Activated CD4-positive, alpha-beta T cell treated with anti-CD3 and anti-CD28 coated beads, Interleukin-2, amount 10 ng/mL, durations not matched to agents 24 days and 14 days (primary cell): ENCODE measurements around the gene STOX2. TPM values are rescaled to one million over a fixed set of nuclear protein-coding genes. Genes with fewer than 3 reads are reported as not detected.

Experiments used
- DNase-seq: peaks from one replicate; pipeline ENCODE4 v3.0.0; 2022
- H3K27ac Mint-ChIP-seq: one replicate; pipeline ENCODE4 v1.8.0; 2022; ENCODE audit warnings: mild to moderate bottlenecking, mixed read lengths
- H3K27me3 Mint-ChIP-seq: one replicate; pipeline ENCODE4 v1.8.0; 2022; ENCODE audit warnings: mixed read lengths
- H3K36me3 Mint-ChIP-seq: one replicate; pipeline ENCODE4 v1.8.0; 2022; ENCODE audit warnings: low read depth, mild to moderate bottlenecking, mixed read lengths
- H3K4me1 Mint-ChIP-seq: one replicate; pipeline ENCODE4 v1.8.0; 2021; ENCODE audit warnings: mixed read lengths
- H3K4me3 Mint-ChIP-seq: one replicate; pipeline ENCODE4 v1.8.0; 2022; ENCODE audit warnings: mild to moderate bottlenecking, moderate library complexity, mixed read lengths
- H3K9me3 Mint-ChIP-seq: one replicate; pipeline ENCODE4 v1.8.0; 2021; ENCODE audit warnings: mixed read lengths
- intact Hi-C: fragments of 100-400 bp; cut with micrococcal nuclease; formaldehyde crosslinking; loops from one replicate; pipeline ENCODE4 v1.15.1; 2023
- total RNA-seq: library from RNA; stranded (reverse); gene quantifications from 2 replicates; pipeline ENCODE4 v1.2.3, GENCODE V29; 2022

STOX2 gene
- total RNA-seq, 1 donor from 2014 or later, result not detected

DNA sequence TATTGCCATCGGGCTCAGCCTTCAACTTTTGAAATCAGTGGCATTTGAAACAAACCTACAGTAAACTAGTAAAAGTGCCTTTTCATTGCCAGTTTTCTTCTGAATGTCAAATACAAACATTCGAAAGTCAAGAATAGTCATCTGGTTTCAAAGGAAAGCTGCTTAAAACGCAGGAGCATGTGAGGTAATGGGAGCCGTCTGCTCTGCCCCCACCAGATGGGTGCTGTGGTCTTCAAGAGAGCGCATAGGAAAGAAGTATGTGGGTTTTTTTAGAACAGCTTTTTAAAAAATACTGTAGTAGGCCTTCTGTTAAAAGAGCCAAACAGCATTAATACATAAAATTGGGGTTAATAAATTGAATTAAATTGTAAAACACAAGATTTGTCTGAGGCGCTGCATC, 88.6 kb downstream of the STOX2 start:
- Mint-ChIP-seq H3K27ac (no peak overlapping the region), H3K36me3 (no peaks in the 10 kb centered on the region), H3K9me3 (no peaks in the 10 kb centered on the region), H3K27me3 (peaks cover 14% of the 10 kb centered on the region), H3K4me1 (no peaks in the 10 kb centered on the region), H3K4me3 (no peak overlapping the region)
- intact Hi-C loops, result no loop called here
- no peak for DNase-seq

DNA sequence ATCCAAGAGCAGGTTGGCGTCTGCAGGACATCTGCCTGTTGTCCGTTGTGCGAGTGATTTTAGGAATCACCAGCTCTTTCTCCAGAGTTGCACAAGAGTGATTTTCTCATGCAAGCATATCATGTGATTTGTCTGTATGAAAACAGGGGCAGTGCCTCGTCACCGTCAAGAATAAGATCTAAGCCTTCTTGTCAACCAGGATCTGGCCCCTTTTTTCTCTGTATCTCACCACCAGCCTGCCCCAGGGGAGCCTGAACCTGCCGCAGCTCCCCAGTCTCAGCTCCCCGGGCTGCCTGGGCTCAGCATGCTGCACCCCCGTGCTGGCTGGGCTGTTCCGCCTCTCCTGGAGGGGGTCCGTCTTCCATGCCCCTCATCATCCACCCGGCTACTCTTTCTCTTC, 90.5 kb downstream of the STOX2 start:
- intact Hi-C loops, result no loop called here
- no peak overlapping the region for H3K4me3 Mint-ChIP-seq

DNA sequence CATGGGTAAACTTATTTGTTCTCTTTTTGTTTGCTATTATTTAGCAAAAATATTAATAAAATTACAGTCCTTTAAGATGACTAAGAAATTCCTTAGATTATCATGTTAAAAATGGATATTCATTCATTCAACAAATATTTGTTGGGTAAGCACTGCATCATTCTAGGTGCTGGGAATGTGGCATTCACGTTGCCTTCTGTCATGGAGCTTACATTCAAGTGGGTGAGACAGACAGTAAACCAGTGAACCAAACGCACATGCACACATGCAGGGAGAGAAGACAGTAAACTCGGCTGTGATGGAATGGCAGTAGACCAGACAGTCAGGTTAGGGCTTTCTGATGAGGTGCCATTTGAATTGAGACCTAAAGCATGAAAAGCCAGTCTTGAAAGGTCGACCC, 91.8 kb downstream of the STOX2 start:
- Mint-ChIP-seq H3K4me1 (no peaks in the 10 kb centered on the region), H3K36me3 (no peaks in the 10 kb centered on the region), H3K9me3 (no peaks in the 10 kb centered on the region), H3K4me3 (no peak overlapping the region), H3K27me3 (peaks cover 6% of the 10 kb centered on the region), H3K27ac (no peak overlapping the region)
- DNase-seq, result no peak
- intact Hi-C loops, result no loop called here

More for the DNA sequence above, 90.5 kb downstream of the STOX2 start:
- H3K36me3 Mint-ChIP-seq, result no peaks in the 10 kb centered on the region
- no peaks in the 10 kb centered on the region for H3K4me1 Mint-ChIP-seq
- H3K27me3 Mint-ChIP-seq, result peaks cover 6% of the 10 kb centered on the region
- DNase-seq, result no peak
- no peak overlapping the region for H3K27ac Mint-ChIP-seq
- H3K9me3 Mint-ChIP-seq, result no peaks in the 10 kb centered on the region

DNA sequence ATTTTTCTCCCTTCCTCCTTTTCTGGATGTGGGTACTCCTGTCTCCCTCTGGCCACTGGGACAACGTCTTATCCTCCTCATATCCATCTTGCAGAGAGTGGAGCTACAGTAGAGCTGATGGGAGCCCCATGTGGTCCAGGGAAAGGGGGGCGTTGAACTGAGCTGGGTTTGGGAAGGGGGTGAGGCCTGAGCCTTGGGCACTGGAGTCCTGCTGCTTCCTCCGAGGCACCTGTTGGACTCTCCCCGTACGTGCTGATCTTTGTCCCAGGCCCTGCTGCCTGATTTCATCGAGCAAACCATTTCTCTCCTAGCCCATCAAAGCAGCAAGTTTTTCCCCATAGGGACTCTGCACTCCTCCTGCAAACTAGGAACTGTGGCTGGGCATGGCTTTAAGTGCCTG, 94.3 kb downstream of the STOX2 start:
- Mint-ChIP-seq H3K4me1 (no peaks in the 10 kb centered on the region), H3K27me3 (peaks cover 2% of the 10 kb centered on the region), H3K36me3 (no peaks in the 10 kb centered on the region), H3K27ac (no peak overlapping the region), H3K4me3 (no peak overlapping the region), H3K9me3 (no peaks in the 10 kb centered on the region)
- no peak for DNase-seq
- intact Hi-C loops, result no loop called here

DNA sequence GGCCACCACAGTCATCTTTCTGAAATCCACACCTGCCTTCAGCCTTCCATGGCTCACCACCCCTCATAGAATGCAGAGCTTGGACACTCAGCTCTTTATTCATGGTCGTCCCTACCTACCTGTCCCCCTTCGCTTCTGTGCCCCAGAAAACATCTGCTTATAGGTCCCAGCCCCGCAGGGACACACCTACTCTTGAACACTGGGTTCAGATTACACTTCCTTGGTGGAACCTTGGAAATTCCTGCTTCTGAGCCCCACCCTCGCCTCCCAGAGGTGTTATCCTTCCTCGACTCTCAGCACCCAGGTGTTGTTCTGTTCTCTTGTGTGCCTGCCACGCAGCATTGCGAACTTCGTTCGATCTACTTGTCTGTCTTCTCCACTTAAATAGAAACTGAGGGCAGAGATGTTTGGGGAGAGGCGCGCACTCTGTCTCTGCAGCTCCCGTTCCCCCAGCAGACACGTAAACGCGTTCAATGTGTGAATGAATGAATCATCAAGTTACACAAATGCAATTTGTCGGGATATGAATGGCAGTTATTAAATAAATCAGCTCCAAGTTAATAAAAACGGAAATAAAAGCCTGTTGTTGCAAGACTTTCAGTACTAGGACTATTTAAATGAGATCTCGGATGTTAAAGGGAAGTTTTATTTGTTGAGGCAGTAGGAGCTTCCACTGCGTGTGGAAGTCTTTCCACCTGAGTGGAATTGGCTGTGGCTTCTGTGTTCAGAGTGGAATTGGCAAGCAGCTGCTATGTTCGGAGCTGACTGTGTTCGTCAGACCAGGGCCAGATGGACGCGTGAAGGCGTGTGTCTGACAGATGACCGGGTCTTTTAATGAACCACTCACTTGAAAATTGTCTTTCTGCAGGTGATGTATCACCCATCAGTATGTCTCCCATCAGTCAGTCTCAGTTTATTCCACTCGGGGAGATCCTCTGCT, 95.6 kb downstream of the STOX2 start:
- no peaks in the 10 kb centered on the region for H3K9me3 Mint-ChIP-seq
- no peaks in the 10 kb centered on the region for H3K36me3 Mint-ChIP-seq
- no peak overlapping the region for H3K4me3 Mint-ChIP-seq
- no peaks in the 10 kb centered on the region for H3K27me3 Mint-ChIP-seq
- no peak overlapping the region for H3K27ac Mint-ChIP-seq
- no peaks in the 10 kb centered on the region for H3K4me1 Mint-ChIP-seq
- no peak for DNase-seq
- intact Hi-C loops, result no loop called here

DNA sequence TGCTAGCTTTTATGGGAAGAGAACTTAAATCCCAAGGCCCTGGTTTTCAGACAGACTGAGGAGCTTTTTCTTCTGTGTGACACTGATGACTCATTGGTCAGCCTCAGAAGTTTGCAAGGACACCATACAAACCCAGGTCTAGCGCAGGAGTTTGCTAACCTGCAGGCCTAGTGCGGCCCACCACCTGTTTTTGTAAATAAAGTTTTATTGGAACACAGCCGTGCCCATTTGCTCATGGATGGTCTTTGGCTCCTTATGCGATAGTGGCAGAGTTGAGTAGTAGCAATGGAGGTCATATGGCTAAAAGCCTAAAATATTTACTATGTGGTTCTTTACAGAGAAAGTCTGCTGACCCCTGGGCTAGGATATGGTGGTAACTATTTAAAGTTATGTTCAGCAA, 98.3 kb downstream of the STOX2 start:
- Mint-ChIP-seq H3K4me3 (no peak overlapping the region), H3K36me3 (no peaks in the 10 kb centered on the region), H3K27me3 (no peaks in the 10 kb centered on the region), H3K4me1 (no peaks in the 10 kb centered on the region), H3K9me3 (no peaks in the 10 kb centered on the region), H3K27ac (no peak overlapping the region)
- no peak for DNase-seq
- intact Hi-C loops, result no loop called here

DNA sequence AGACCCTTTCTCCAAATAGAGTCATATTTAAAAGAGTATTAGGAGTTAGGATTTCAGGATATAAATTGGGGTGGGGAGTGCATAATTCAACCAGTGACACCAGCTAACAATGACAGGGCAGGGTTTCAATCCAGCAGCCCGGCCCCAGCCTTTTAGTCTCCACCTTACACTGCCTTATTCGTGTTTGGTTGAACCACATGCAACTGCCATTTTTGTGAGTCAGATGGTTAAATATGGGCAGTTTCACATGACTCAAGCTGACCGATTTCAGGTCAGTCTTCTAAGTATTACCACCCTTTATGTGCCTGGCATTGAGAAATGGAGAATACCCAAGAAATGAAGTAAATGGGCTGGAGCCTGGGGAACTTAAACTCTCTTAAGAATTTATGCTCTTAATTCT, 102.8 kb downstream of the STOX2 start:
- Mint-ChIP-seq H3K9me3 (no peaks in the 10 kb centered on the region), H3K4me3 (no peak overlapping the region), H3K36me3 (no peaks in the 10 kb centered on the region), H3K27ac (no peak overlapping the region), H3K4me1 (peaks cover 2% of the 10 kb centered on the region), H3K27me3 (no peaks in the 10 kb centered on the region)
- no peak for DNase-seq
- intact Hi-C loops, result no loop called here

DNA sequence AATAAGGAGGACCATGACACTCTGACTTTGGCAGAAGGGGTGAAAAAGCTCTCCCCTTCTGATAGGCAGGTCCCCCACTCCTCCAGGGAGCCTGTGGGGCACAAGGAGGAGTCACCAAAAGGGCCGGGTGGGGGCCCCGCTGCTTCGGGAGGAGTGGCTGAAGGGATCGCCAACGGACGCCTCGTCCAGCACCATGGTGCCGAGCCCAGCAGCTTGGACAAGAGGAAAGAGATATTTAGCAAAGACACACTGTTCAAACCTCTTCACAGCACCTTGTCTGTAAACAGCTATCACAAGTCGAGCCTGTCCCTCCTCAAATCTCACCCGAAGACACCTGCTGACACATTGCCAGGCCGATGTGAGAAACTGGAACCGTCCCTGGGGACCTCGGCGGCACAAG, 105.6 kb downstream of the STOX2 start:
- Mint-ChIP-seq H3K9me3 (no peaks in the 10 kb centered on the region), H3K27me3 (no peaks in the 10 kb centered on the region), H3K36me3 (no peaks in the 10 kb centered on the region), H3K4me3 (no peak overlapping the region), H3K4me1 (peaks cover 5% of the 10 kb centered on the region), H3K27ac (no peak overlapping the region)
- intact Hi-C loops, result no loop called here
- DNase-seq, result no peak

DNA sequence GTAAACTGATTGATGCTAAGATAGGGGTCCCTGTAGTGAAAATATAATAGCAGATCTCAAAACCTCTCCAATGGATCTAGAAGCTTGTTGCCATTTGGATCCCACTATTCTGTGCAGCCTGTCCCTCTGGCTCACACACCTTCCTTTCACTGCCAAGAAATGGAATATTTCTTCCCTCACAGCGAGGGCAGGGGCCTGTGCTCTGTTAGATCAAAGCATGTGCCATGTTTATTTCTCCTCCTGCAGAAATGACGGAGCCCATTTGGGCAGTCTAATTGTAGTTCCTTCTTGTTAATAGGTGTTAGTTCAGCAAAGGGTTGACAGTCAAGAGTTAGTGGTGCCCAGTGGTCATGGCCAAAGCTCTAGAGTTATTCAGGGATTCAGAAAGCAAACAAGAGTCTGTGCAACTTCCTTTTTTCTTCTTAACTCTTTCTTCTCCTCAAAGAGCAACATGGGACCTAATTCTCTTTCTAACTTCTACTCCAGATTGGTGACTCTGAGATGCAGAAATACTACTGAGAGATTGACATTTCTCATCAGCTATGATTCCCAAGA, 106.8 kb downstream of the STOX2 start:
- Mint-ChIP-seq H3K27ac (no peak overlapping the region), H3K4me1 (peaks cover 5% of the 10 kb centered on the region)
- DNase-seq, result no peak

DNA sequence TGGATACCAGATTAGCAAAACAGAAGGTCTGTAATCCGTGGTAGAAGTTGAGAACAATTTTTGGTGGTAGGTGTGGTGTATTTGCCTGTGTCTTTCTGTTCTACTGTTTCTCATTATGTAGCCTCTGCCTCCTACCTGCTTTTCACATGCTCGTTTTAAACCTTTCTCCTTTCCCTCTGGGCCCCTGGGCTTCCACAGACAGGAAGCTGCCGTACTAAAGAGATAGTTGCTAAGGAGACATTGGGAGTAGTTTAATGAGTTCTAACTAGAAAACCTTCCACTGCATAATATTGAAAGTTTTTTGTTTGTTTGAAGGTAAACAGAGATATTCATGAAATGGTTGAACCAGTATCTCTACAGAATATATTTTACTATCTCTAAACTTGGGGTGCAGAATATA, 107.8 kb downstream of the STOX2 start:
- no peak for DNase-seq
- H3K4me1 Mint-ChIP-seq, result peaks cover 5% of the 10 kb centered on the region
- H3K27me3 Mint-ChIP-seq, result no peaks in the 10 kb centered on the region
- intact Hi-C loops, result no loop called here
- H3K4me3 Mint-ChIP-seq, result no peak overlapping the region
- no peaks in the 10 kb centered on the region for H3K9me3 Mint-ChIP-seq
- H3K27ac Mint-ChIP-seq, result no peak overlapping the region
- H3K36me3 Mint-ChIP-seq, result no peaks in the 10 kb centered on the region

More for the DNA sequence above, 106.8 kb downstream of the STOX2 start:
- intact Hi-C loops, result no loop called here
- H3K9me3 Mint-ChIP-seq, result no peaks in the 10 kb centered on the region
- H3K27me3 Mint-ChIP-seq, result no peaks in the 10 kb centered on the region
- H3K4me3 Mint-ChIP-seq, result no peak overlapping the region
- H3K36me3 Mint-ChIP-seq, result no peaks in the 10 kb centered on the region

DNA sequence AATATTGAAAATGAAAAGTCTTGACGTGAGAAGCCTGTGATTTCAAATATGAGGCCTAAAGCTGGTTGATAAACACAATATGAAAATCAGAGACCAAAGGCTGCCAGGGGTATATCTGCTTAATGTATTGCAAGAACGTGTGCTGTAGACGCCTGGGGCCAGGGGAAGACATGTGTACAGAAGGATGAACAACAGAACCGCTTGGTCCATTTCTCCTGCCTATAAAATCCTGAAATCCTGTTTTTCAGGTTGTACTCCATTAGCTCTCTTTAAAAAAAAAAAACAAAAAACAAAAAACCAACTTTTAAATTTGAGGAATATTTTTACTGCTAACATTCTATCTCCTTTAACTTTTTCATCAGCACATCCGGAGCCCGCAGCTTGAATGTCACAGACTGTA, 109.2 kb downstream of the STOX2 start:
- no peak overlapping the region for H3K4me3 Mint-ChIP-seq
- H3K4me1 Mint-ChIP-seq, result peaks cover 5% of the 10 kb centered on the region
- intact Hi-C loops, result no loop called here
- peaks cover 2% of the 10 kb centered on the region for H3K27me3 Mint-ChIP-seq
- H3K27ac Mint-ChIP-seq, result no peak overlapping the region
- DNase-seq, result no peak
- no peaks in the 10 kb centered on the region for H3K36me3 Mint-ChIP-seq
- no peaks in the 10 kb centered on the region for H3K9me3 Mint-ChIP-seq

DNA sequence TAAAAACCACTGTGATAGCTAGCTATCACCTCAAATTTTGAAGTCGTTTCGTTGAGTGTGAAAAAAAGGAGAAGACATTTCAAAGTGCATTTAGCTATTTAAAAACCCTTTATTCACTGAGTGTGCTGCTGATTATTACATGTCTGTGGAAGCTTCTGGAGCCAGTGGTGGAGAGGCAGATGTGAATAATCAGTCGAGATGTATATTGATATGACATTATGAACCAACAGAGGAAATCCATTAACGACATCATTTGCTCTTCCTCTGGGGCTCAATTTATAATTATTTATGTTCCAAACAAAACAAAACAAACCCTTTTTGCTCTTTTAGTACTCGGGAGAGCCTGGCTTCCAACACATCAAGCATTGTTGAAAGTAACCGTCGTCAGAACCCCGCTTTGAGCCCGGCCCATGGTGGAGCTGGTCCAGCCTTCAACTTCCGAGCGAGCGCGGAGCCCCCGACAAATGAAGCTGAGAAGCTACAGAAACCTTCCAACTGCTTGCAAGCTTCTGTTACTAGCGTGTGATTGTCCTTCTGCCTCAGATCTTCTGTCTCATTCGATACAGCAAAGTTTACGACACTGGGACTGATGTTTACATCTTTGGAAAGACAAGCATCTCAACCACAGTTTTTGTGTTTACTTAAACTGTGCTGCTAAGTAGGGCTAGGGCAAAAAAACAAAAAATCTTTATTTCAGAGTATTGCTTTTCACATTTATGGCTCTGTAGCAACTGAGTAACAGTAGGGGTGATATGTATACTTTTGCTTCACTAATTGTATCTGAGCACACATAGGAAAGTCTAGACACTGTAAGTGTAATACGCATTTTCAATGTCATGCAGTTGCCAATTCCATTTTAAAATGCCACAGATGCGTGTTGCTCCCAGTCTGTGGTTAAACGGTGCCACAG, 111.9 kb downstream of the STOX2 start:
- Mint-ChIP-seq H3K4me3 (no peak overlapping the region), H3K27ac (no peak overlapping the region), H3K27me3 (peaks cover 10% of the 10 kb centered on the region), H3K9me3 (no peaks in the 10 kb centered on the region), H3K36me3 (no peaks in the 10 kb centered on the region), H3K4me1 (peaks cover 5% of the 10 kb centered on the region)
- intact Hi-C loops, result no loop called here
- DNase-seq, result no peak

DNA sequence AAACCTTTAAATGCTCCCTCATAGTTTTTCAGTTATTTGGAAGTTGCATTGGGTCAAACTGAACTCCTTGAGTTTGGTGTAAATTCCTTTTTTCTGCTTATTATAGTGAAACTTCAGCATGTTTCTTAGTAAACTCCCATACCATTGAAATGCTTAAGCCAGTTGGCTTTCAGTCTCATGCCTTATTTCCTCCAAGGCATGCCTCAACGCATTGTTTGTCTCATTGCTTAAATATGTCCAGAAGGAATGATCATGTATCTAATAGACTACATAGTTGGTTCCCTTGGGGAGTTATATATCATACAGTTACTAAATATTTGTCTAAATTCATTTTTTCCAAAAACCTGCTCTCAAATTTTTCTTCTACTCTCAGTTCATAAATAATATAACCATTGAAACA, 114.0 kb downstream of the STOX2 start:
- no peaks in the 10 kb centered on the region for H3K9me3 Mint-ChIP-seq
- no peaks in the 10 kb centered on the region for H3K36me3 Mint-ChIP-seq
- no peak overlapping the region for H3K4me3 Mint-ChIP-seq
- no peaks in the 10 kb centered on the region for H3K4me1 Mint-ChIP-seq
- intact Hi-C loops, result no loop called here
- H3K27me3 Mint-ChIP-seq, result peaks cover 15% of the 10 kb centered on the region
- no peak overlapping the region for H3K27ac Mint-ChIP-seq
- DNase-seq, result no peak
